IPS DF 4.7 (cell line): ENCODE data around the gene RCOR3.
"Not testable (repeated sequence)": the region's sequence is repeated elsewhere in the genome, so short reads cannot be mapped to it uniquely, and the experiment has no call there.

ENCODE experiments used
- DNase-seq: peaks from one replicate; pipeline ENCODE4 v3.0.0-alpha.2; 2013; ENCODE audit warnings: low spot score; ENCODE audit errors: extremely low read depth

Gene RCOR3

GRCh38 chr1:211260141-211261107 is 1.3 kb downstream of the RCOR3 start:
- no peak for DNase-seq

DNA sequence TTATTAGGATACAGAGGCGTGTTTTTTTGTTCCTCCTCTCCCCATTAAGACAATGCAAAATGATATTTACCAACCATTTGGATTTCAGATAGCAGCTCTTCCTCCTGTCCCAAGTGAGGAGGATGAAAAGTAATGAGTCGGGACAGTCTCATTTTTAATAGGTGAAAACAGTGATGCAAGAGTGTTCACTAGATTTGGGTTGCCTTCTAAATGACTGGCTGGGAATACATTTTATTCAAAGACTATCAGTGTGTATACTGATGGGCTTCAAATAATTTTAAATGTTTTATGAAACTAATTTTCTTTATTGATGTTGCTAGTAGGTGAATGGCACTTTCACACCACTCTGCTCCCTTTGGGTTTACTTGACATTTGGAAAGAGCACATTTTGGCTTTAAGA is 2.1 kb downstream of the RCOR3 start:
- no peak for DNase-seq

GRCh38 chr1:211263022-211263421 is 3.9 kb downstream of the RCOR3 start:
- DNase-seq = not testable (repeated sequence)

GRCh38 chr1:211267204-211267857 is 8.2 kb downstream of the RCOR3 start:
- DNase-seq = no peak

- no peak for DNase-seq
Measured at GRCh38 chr1:211279340-211279739, 20.2 kb downstream of the RCOR3 start.

DNA sequence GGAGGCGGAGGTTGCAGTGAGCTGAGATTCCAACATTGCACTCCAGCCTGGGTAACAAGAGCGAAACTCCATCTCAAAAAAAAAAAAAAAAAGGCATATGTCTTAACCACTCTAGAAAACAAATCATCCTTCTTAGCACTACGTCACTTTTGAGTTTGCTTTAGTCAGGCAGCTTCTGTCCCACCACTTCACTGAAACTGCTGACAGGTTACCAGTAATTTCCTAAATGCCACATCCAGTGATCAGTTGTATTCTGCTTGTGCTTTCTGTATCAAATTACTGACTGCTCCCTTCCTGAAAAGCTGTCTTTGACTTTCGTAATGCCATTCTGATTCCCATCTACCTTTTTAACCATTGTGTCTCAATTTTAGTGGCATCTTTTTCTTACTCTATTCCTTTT is 21.7 kb downstream of the RCOR3 start:
- no peak for DNase-seq

DNA sequence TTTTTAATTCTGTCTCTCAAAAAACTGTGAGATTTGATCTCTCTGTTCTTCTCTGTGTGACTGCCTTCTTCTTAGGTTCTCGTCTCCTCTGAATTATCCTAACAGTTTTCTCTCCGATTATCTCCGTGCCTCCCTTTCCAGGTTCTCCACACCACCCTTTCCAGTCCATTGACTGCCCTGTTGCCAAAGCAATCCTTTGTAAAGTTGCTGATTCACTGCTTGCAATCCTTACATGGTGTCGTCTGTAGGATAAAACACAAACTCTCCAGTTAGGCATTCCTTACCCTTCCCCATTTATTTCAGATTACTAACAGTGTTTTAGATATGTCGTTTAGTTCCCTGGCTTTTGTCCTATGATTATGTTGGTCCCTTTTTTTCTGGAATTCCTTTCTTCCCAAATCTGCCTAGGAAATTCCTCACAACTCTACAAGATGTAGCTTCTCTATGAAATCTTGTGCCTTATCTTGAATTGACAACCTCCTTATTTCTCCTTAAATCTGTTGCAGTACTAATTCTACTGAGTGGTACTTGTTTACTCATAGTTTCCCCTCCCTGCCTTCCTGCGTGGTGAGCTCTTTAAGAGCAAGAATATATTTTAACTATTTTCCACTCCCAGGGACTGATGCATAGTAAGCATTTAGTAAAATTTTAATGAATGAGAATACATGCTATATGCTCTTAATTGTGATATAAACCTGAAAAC is 22.3 kb downstream of the RCOR3 start:
- DNase-seq = no peak

DNA sequence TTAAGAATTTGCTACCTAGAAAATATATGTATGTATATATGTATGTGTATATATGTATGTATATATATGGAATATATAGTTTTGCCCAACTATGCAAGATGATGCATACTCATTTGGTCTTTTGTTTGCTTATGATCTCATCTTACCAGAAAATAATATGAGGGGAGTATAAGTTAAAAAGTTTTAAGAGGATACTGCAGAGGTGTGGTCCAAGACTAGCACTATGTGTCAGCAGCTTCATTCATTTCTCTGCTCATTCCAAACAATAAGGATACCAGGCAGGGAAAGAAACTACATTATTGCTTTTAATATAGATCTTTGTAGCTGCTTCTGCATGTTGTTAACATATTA is 22.8 kb downstream of the RCOR3 start:
- no peak for DNase-seq

- no peak for DNase-seq
Measured at GRCh38 chr1:211285196-211285595, 26.0 kb downstream of the RCOR3 start.

GRCh38 chr1:211287218-211287617 is 28.1 kb downstream of the RCOR3 start:
- DNase-seq = no peak

GRCh38 chr1:211292411-211292810 is 33.2 kb downstream of the RCOR3 start:
- no peak for DNase-seq

- DNase-seq = no peak
Measured at GRCh38 chr1:211296396-211296795, 37.2 kb downstream of the RCOR3 start.

- no peak for DNase-seq
Measured at GRCh38 chr1:211305044-211305443, 45.9 kb downstream of the RCOR3 start.

- no peak for DNase-seq
Measured at GRCh38 chr1:211309617-211310016, 50.5 kb downstream of the RCOR3 start.

GRCh38 chr1:211313392-211313791 is 54.2 kb downstream of the RCOR3 start:
- DNase-seq = no peak

GRCh38 chr1:211318576-211319280 is 59.6 kb downstream of the RCOR3 start:
- DNase-seq = no peak

GRCh38 chr1:211319892-211320291 is 60.7 kb downstream of the RCOR3 start:
- no peak for DNase-seq

GRCh38 chr1:211320980-211321379 is 61.8 kb downstream of the RCOR3 start:
- DNase-seq = no peak

DNA sequence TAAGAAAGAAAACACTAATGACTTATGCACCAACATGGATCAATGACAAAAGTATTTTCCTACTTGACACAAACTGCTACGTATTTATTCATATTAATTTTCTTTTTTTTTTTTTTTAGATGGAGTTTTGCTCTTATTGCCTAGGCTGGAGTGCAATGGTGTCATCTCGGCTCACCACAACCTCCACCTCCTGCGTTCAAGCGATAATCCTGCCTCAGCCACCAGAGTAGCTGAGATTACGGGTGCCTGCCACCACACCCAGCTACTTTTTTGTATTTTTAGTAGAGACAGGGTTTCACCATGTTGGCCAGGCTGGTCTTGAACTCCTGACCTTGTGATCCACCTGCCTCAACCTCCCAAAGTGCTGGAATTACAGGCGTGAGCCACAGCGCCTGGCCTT is 62.5 kb downstream of the RCOR3 start:
- not testable (repeated sequence) for DNase-seq

DNA sequence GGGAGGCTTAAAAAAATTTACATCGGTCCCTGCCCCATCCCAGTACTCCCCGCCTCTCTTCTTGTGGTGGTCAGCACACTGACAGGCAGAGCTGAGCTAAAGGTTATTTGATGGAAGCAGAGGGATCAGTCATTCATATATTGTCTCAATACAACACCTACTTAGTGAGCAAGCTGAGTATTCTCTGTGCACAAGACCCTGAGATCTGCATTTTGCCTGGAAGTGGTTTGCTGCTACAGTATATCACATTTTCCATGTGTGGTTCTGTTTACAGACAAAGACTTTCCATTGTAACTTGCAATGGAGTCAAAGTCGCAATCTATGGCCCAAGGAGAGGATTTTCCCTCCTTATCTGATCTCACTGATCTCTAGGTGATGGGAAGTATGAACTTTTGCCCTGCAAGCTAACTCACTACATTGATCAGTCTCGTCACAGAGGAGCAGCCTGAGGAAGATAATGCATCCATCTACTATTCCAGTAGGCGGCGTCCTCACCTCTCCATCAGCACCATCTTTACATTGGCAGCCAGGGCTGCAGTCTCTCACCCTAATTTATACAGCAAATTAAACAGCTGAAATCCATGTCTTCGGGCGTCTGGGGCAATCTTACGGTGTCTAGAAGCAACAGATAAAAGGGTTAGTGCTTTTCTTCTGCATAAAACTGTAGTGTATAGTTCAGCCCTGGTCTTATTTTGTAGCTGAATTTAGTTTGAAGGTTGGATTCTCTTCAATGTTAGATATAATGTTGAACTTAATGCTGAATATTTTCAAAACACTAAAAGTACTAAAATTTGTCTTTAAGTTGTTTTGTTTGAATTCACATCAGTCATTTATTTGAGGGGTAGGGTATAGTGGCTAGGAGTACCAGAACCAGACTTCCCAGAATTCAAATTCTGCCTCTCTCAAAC is 64.2 kb downstream of the RCOR3 start:
- no peak for DNase-seq
